Keratinocyte (primary cell): ENCODE measurements around the gene RELCH. TPM values are rescaled to one million over a fixed set of nuclear protein-coding genes. Genes with fewer than 3 reads are reported as not detected.

Experiments used
- DNase-seq: peaks from one replicate; pipeline ENCODE4 v3.0.0-alpha.2; 2011; ENCODE audit warnings: low read depth, missing footprints, low spot score
- FAIRE-seq: peaks from 2 replicates; lab custom pipeline; 2011; peaks lifted over from hg19 to GRCh38; lab: Jason Lieb, UNC
- H2AFZ ChIP-seq: 2 replicates; pipeline ENCODE4 v1.6.0; 2012; ENCODE audit warnings: low read length, control low read depth, inconsistent platforms; ENCODE audit not compliant: control insufficient read depth
- H3K27ac ChIP-seq: 2 replicates; pipeline ENCODE4 v1.5.1; 2011; ENCODE audit warnings: low read length; ENCODE audit not compliant: control insufficient read depth, insufficient read depth
- H3K27me3 ChIP-seq: 3 replicates; pipeline ENCODE4 v1.6.0; 2011; ENCODE audit warnings: low read length; ENCODE audit not compliant: control insufficient read depth, insufficient read depth; ENCODE audit errors: extremely low read depth
- H3K36me3 ChIP-seq, 2 experiments: 2 replicates in 1 of 2; 3 replicates in 1 of 2; pipeline ENCODE4 v1.5.1; 2011; ENCODE audit warnings: low read length in 2 of 2, mild to moderate bottlenecking in 1 of 2; ENCODE audit not compliant: control insufficient read depth in 2 of 2, insufficient read depth in 2 of 2; ENCODE audit errors: extremely low read depth in 1 of 2
- H3K4me1 ChIP-seq: 3 replicates; pipeline ENCODE4 v1.5.1; 2011; ENCODE audit warnings: low read length; ENCODE audit not compliant: control insufficient read depth, insufficient read depth; ENCODE audit errors: extremely low read depth
- H3K4me2 ChIP-seq: 3 replicates; pipeline ENCODE4 v1.6.0; 2011; ENCODE audit warnings: low read depth, low read length; ENCODE audit not compliant: control insufficient read depth, insufficient read depth; ENCODE audit errors: extremely low read depth
- H3K4me3 ChIP-seq, 3 experiments: fragments of 200-600 bp in 1 of 3; sonication (generic) in 1 of 3; 2 replicates in 2 of 3; 3 replicates in 1 of 3; pipeline ENCODE4 v1.5.1; 2011 to 2016; ENCODE audit warnings: low read length in 3 of 3, mild to moderate bottlenecking in 3 of 3, control low read depth in 2 of 3, inconsistent platforms in 1 of 3, low read depth in 1 of 3, mixed read lengths in 1 of 3, mixed run types in 1 of 3, moderate library complexity in 1 of 3; ENCODE audit not compliant: control insufficient read depth in 2 of 3, insufficient read depth in 2 of 3; ENCODE audit errors: extremely low read depth in 1 of 3
- H3K79me2 ChIP-seq: 2 replicates; pipeline ENCODE4 v1.6.0; 2012; ENCODE audit warnings: low read length; ENCODE audit not compliant: control insufficient read depth, insufficient read depth
- H3K9ac ChIP-seq: 3 replicates; pipeline ENCODE4 v1.6.0; 2011; ENCODE audit warnings: low read length; ENCODE audit not compliant: control insufficient read depth, insufficient read depth; ENCODE audit errors: extremely low read depth
- H3K9me1 ChIP-seq: 3 replicates; pipeline ENCODE4 v1.6.0; 2011; ENCODE audit warnings: low read length; ENCODE audit not compliant: control insufficient read depth, insufficient read depth; ENCODE audit errors: extremely low read depth
- H3K9me3 ChIP-seq: 2 replicates; pipeline ENCODE4 v1.5.1; 2012; ENCODE audit warnings: low read depth, low read length; ENCODE audit not compliant: control insufficient read depth
- H4K20me1 ChIP-seq: 3 replicates; pipeline ENCODE4 v1.6.0; 2011; ENCODE audit warnings: low read length; ENCODE audit not compliant: control insufficient read depth, insufficient read depth; ENCODE audit errors: extremely low read depth
- CTCF ChIP-seq, 3 experiments: IDR thresholded peaks in 1 of 3; conservative IDR thresholded peaks in 1 of 3; optimal IDR thresholded peaks in 1 of 3; 2 replicates in 2 of 3; 3 replicates in 1 of 3; pipeline versions ENCODE3 to v1.5.1; 2011; ENCODE audit warnings: low read length in 3 of 3, mild to moderate bottlenecking in 3 of 3, moderate library complexity in 2 of 3, control low read depth in 1 of 3, inconsistent platforms in 1 of 3; ENCODE audit not compliant: insufficient read depth in 2 of 3; ENCODE audit errors: extremely low read depth in 1 of 3
- EZH2 ChIP-seq: IDR thresholded peaks from one replicate; pipeline ENCODE4 v1.6.1; 2012; ENCODE audit warnings: inconsistent platforms, mild to moderate bottlenecking, low read length, moderate library complexity
- dilution Hi-C: fragments of 300-500 bp; cut with MboI; formaldehyde crosslinking; loops from one replicate; pipeline ENCODE4 v1.7.0; 2020; ENCODE audit warnings: low sequenced_read_pairs; ENCODE audit not compliant: extremely low pct_ligation_motif_present
- polyA plus RNA-seq, 5 experiments: library from polyadenylated mRNA; depleted of rRNA in 3 of 5; stranded (reverse) in 3 of 5; stranded (forward) in 1 of 5; unstranded in 1 of 5; fragments of >200 nt; gene quantifications; 1 replicate in 1 of 5; 2 replicates in 3 of 5; 3 replicates in 1 of 5; pipeline versions ENCODE4 v1.2.1 to v1.2.3, GENCODE V29; 2011 to 2012; ENCODE audit warnings: missing spikeins in 2 of 5, low read depth in 1 of 5, low replicate concordance in 1 of 5

The RELCH gene
- polyA plus RNA-seq, 1 donor (not counting 4 experiments of a cell fraction or from before 2014, with no cell fraction given) = 21.8 TPM

- dilution Hi-C loops = no loop called here
- H2AFZ ChIP-seq = no peak overlapping the region
- peaks cover 74% of the 10 kb centered on the region for H3K79me2 ChIP-seq
- H3K9ac ChIP-seq = no peak overlapping the region
- FAIRE-seq (no peak), DNase-seq (no peak)
- H3K27me3 ChIP-seq = no peaks in the 10 kb centered on the region
- no peaks in the 10 kb centered on the region for H3K9me3 ChIP-seq
- no peak overlapping the region for H3K4me2 ChIP-seq
- H4K20me1 ChIP-seq = no peaks in the 10 kb centered on the region
- TF ChIP-seq EZH2 (no peak), CTCF (optimal IDR thresholded peaks at IDR 0.05 in 1 of 3, IDR thresholded peaks at IDR 0.05 in 1 of 3, conservative IDR thresholded peaks at IDR 0.05 in 1 of 3; ENCODE audit: extremely low read depth in 1 of 3, insufficient read depth in 2 of 3, low read length in 3 of 3) (no peak)
- H3K4me1 ChIP-seq = peaks cover 16% of the 10 kb centered on the region
- no peaks in the 10 kb centered on the region for H3K9me1 ChIP-seq
- no peaks in the 10 kb centered on the region for H3K36me3 ChIP-seq
- H3K27ac ChIP-seq = no peak overlapping the region
- H3K4me3 ChIP-seq = no peak overlapping the region
Observed at GRCh38 chr18:62196980-62197379, 9.9 kb downstream of the RELCH start.

- peaks cover 21% of the 10 kb centered on the region for H3K4me1 ChIP-seq
- TF ChIP-seq EZH2 (no peak), CTCF (optimal IDR thresholded peaks at IDR 0.05 in 1 of 3, IDR thresholded peaks at IDR 0.05 in 1 of 3, conservative IDR thresholded peaks at IDR 0.05 in 1 of 3; ENCODE audit: extremely low read depth in 1 of 3, insufficient read depth in 2 of 3, low read length in 3 of 3) (no peak)
- no peaks in the 10 kb centered on the region for H3K27me3 ChIP-seq
- H3K9me1 ChIP-seq = no peaks in the 10 kb centered on the region
- peaks cover 72% of the 10 kb centered on the region for H3K79me2 ChIP-seq
- H2AFZ ChIP-seq = no peak overlapping the region
- dilution Hi-C loops = no loop called here
- DNase-seq (no peak), FAIRE-seq (no peak)
- no peak overlapping the region for H3K4me3 ChIP-seq
- peak overlapping the region; percentile 27 for H3K27ac ChIP-seq
- no peak overlapping the region for H3K4me2 ChIP-seq
- no peaks in the 10 kb centered on the region for H3K9me3 ChIP-seq
- no peaks in the 10 kb centered on the region for H3K36me3 ChIP-seq
- no peak overlapping the region for H3K9ac ChIP-seq
- H4K20me1 ChIP-seq = no peaks in the 10 kb centered on the region
Observed at GRCh38 chr18:62198259-62198658, 11.2 kb downstream of the RELCH start.
